K562 (cell line): ENCODE results near the gene ZEB2. TPM values are rescaled to one million over a fixed set of nuclear protein-coding genes. Genes with fewer than 3 reads are reported as not detected.

ENCODE experiments used
- ARNT ChIP-seq, 2 experiments: fragments of 450-650 bp; IDR thresholded peaks; 2 replicates each; pipeline ENCODE4 v1.6.1; 2016; ENCODE audit warnings: mild to moderate bottlenecking in 1 of 2
- CBX3 ChIP-seq, 2 experiments: IDR thresholded peaks; 1 replicate in 1 of 2; 2 replicates in 1 of 2; pipeline ENCODE4 v1.6.1; 2012; ENCODE audit warnings: inconsistent platforms in 2 of 2, low read length in 2 of 2, borderline replicate concordance in 1 of 2, control low read depth in 1 of 2
- CTBP1 ChIP-seq: fragments of 450-650 bp; IDR thresholded peaks from 2 replicates; pipeline ENCODE4 v1.6.1; 2016; ENCODE audit warnings: borderline replicate concordance
- EHMT2 ChIP-seq: fragments of 450-650 bp; IDR thresholded peaks from 2 replicates; pipeline ENCODE4 v1.6.1; 2018; ENCODE audit warnings: antibody characterized with exemption
- FOXA1 ChIP-seq: fragments of 450-650 bp; IDR thresholded peaks from 2 replicates; pipeline ENCODE4 v1.6.1; 2016; ENCODE audit warnings: mild to moderate bottlenecking, borderline replicate concordance
- GABPA ChIP-seq: fragments of 200-800 bp; sonication (Bioruptor generic); conservative IDR thresholded peaks from 2 replicates; pipeline ENCODE4 v1.6.1; 2016; ENCODE audit warnings: low read depth, missing genetic modification characterization, missing compliant biosample characterization
- GATA2 ChIP-seq: sonication (generic); formaldehyde crosslinking; IDR thresholded peaks from 2 replicates; pipeline ENCODE4 v1.4.0; 2020; ENCODE audit warnings: mild to moderate bottlenecking, missing genetic modification reagents
- HNRNPL ChIP-seq: fragments of 200-400 bp; formaldehyde crosslinking; IDR thresholded peaks from 2 replicates; pipeline ENCODE4 v1.6.1; 2017; ENCODE audit warnings: low read depth, mild to moderate bottlenecking, low read length
- HNRNPLL ChIP-seq: fragments of 200-400 bp; formaldehyde crosslinking; IDR thresholded peaks from 2 replicates; pipeline ENCODE4 v1.6.1; 2017; ENCODE audit warnings: low read length, low read depth, mild to moderate bottlenecking; ENCODE audit not compliant: poor library complexity, severe bottlenecking
- MIER1 ChIP-seq: fragments of 450-650 bp; IDR thresholded peaks from 2 replicates; pipeline ENCODE4 v1.6.1; 2016; ENCODE audit warnings: antibody characterized with exemption, mild to moderate bottlenecking, low read depth
- RBM34 ChIP-seq: fragments of 200-400 bp; formaldehyde crosslinking; IDR thresholded peaks from 2 replicates; pipeline ENCODE4 v1.6.1; 2018; ENCODE audit warnings: low read length, borderline replicate concordance; ENCODE audit not compliant: insufficient read depth
- SRSF7 ChIP-seq: fragments of 200-400 bp; formaldehyde crosslinking; optimal IDR thresholded peaks from 2 replicates; pipeline ENCODE3; 2017; ENCODE audit warnings: mild to moderate bottlenecking, low read depth, low read length
- polyA plus RNA-seq, 8 experiments: library from polyadenylated mRNA; depleted of rRNA in 4 of 8; stranded (reverse) in 5 of 8; unstranded in 3 of 8; fragments of >200 nt; fragmentation: Nextera tagmentation in 2 of 8; fragmentation: Illumina TruSeq in 1 of 8; extraction: Ambion mirVana in 2 of 8; extraction: Trizol in 1 of 8; gene quantifications; 2 replicates each; pipeline versions ENCODE4 v1.2.1 to v1.2.3, GENCODE V29; 2011 to 2014; ENCODE audit warnings: inconsistent platforms in 1 of 8, missing spikeins in 1 of 8
- total RNA-seq, 7 experiments: library from RNA; depleted of rRNA in 6 of 7; stranded (reverse); fragments of >200 nt in 6 of 7; fragmentation: Illumina TruSeq in 2 of 7; extraction: Trizol in 2 of 7; gene quantifications; 2 replicates each; pipeline versions ENCODE4 v1.2.1 to v1.2.3, GENCODE V29; 2011 to 2021; ENCODE audit warnings: low replicate concordance in 1 of 7
- TF ChIP-seq, protein P1 (sequence below): sonication (generic); formaldehyde crosslinking; IDR thresholded peaks from 2 replicates; pipeline ENCODE4 v1.8.1; 2022; ENCODE audit warnings: missing genetic modification reagents
- TF ChIP-seq, protein P2 (sequence below): fragments of 250-450 bp; sonication (Bioruptor Pico); IDR thresholded peaks from 2 replicates; pipeline ENCODE4 v1.4.0; 2020; ENCODE audit warnings: mild to moderate bottlenecking, moderate library complexity
- TF ChIP-seq, protein P3 (sequence below): sonication (generic); formaldehyde crosslinking; IDR thresholded peaks from 2 replicates; pipeline ENCODE4 v1.8.1; 2023; ENCODE audit warnings: mild to moderate bottlenecking, missing genetic modification reagents
- TF ChIP-seq, protein P4 (sequence below), 2 experiments: fragments of 450-650 bp; IDR thresholded peaks; 2 replicates each; pipeline ENCODE4 v1.6.1; 2018; ENCODE audit warnings: mild to moderate bottlenecking in 2 of 2, low read depth in 1 of 2; ENCODE audit not compliant: partially characterized antibody in 2 of 2

Gene ZEB2
- total and polyA plus RNA-seq, 9 of the 15 experiments (the other 6 are each of a cell fraction or from before 2014, with no cell fraction given), result 15.1 to 113 (median 72.3) TPM

DNA sequence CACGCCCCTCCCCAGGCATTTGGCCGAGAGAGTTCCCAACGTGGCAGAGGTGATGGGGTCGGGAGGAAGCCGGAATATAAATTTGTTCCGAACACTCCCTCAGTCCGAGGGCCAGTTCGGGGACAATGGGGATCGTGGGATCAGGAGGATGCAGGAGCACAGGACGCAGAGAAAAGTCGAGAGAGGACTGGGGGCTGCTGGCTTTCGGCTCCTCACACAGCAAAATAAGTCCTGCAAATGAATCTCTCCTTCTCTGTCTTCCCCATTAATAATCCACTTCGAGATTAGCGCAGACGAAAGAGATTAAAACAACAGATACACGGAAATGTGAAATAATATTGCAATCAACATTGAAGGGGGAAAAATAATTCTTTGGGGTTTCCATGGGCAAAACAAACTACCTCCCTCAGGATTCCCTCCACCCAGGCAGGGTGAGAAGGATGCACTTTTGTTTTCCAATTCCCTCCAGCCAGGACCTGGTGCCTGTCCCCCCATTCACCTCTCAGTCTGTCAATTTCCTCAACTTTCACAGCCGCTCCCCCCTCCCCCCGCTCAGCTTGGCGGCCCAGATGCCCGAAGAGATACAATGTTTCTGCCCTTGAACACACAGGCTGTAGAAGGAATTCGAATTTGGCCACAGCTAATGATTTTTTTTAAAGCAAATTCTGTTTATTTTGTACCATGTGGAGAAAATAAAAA lies 3.1 kb upstream of the ZEB2 start (continued):
- peak; percentile 73 for TF ChIP-seq GATA2 (CRISPR knock-in tag)
- TF ChIP-seq SRSF7, result no peak
- TF ChIP-seq, protein P1, sequence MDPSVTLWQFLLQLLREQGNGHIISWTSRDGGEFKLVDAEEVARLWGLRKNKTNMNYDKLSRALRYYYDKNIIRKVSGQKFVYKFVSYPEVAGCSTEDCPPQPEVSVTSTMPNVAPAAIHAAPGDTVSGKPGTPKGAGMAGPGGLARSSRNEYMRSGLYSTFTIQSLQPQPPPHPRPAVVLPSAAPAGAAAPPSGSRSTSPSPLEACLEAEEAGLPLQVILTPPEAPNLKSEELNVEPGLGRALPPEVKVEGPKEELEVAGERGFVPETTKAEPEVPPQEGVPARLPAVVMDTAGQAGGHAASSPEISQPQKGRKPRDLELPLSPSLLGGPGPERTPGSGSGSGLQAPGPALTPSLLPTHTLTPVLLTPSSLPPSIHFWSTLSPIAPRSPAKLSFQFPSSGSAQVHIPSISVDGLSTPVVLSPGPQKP, result no peak
- TF ChIP-seq HNRNPLL, result peak; percentile 8
- no peak for TF ChIP-seq MIER1
- TF ChIP-seq, protein P2, sequence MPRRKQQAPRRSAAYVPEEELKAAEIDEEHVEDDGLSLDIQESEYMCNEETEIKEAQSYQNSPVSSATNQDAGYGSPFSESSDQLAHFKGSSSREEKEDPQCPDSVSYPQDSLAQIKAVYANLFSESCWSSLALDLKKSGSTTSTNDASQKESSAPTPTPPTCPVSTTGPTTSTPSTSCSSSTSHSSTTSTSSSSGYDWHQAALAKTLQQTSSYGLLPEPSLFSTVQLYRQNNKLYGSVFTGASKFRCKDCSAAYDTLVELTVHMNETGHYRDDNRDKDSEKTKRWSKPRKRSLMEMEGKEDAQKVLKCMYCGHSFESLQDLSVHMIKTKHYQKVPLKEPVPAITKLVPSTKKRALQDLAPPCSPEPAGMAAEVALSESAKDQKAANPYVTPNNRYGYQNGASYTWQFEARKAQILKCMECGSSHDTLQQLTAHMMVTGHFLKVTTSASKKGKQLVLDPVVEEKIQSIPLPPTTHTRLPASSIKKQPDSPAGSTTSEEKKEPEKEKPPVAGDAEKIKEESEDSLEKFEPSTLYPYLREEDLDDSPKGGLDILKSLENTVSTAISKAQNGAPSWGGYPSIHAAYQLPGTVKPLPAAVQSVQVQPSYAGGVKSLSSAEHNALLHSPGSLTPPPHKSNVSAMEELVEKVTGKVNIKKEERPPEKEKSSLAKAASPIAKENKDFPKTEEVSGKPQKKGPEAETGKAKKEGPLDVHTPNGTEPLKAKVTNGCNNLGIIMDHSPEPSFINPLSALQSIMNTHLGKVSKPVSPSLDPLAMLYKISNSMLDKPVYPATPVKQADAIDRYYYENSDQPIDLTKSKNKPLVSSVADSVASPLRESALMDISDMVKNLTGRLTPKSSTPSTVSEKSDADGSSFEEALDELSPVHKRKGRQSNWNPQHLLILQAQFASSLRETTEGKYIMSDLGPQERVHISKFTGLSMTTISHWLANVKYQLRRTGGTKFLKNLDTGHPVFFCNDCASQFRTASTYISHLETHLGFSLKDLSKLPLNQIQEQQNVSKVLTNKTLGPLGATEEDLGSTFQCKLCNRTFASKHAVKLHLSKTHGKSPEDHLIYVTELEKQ (CRISPR knock-in tag), result no peak
- no peak for TF ChIP-seq RBM34
- TF ChIP-seq, protein P3, sequence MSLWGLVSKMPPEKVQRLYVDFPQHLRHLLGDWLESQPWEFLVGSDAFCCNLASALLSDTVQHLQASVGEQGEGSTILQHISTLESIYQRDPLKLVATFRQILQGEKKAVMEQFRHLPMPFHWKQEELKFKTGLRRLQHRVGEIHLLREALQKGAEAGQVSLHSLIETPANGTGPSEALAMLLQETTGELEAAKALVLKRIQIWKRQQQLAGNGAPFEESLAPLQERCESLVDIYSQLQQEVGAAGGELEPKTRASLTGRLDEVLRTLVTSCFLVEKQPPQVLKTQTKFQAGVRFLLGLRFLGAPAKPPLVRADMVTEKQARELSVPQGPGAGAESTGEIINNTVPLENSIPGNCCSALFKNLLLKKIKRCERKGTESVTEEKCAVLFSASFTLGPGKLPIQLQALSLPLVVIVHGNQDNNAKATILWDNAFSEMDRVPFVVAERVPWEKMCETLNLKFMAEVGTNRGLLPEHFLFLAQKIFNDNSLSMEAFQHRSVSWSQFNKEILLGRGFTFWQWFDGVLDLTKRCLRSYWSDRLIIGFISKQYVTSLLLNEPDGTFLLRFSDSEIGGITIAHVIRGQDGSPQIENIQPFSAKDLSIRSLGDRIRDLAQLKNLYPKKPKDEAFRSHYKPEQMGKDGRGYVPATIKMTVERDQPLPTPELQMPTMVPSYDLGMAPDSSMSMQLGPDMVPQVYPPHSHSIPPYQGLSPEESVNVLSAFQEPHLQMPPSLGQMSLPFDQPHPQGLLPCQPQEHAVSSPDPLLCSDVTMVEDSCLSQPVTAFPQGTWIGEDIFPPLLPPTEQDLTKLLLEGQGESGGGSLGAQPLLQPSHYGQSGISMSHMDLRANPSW (CRISPR knock-in tag), result no peak
- TF ChIP-seq EHMT2, result no peak
- no peak for TF ChIP-seq FOXA1
- TF ChIP-seq, protein P4, sequence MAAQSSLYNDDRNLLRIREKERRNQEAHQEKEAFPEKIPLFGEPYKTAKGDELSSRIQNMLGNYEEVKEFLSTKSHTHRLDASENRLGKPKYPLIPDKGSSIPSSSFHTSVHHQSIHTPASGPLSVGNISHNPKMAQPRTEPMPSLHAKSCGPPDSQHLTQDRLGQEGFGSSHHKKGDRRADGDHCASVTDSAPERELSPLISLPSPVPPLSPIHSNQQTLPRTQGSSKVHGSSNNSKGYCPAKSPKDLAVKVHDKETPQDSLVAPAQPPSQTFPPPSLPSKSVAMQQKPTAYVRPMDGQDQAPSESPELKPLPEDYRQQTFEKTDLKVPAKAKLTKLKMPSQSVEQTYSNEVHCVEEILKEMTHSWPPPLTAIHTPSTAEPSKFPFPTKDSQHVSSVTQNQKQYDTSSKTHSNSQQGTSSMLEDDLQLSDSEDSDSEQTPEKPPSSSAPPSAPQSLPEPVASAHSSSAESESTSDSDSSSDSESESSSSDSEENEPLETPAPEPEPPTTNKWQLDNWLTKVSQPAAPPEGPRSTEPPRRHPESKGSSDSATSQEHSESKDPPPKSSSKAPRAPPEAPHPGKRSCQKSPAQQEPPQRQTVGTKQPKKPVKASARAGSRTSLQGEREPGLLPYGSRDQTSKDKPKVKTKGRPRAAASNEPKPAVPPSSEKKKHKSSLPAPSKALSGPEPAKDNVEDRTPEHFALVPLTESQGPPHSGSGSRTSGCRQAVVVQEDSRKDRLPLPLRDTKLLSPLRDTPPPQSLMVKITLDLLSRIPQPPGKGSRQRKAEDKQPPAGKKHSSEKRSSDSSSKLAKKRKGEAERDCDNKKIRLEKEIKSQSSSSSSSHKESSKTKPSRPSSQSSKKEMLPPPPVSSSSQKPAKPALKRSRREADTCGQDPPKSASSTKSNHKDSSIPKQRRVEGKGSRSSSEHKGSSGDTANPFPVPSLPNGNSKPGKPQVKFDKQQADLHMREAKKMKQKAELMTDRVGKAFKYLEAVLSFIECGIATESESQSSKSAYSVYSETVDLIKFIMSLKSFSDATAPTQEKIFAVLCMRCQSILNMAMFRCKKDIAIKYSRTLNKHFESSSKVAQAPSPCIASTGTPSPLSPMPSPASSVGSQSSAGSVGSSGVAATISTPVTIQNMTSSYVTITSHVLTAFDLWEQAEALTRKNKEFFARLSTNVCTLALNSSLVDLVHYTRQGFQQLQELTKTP (IDR thresholded peaks at IDR 0.05; ENCODE audit: low read depth in 1 of 2, partially characterized antibody in 2 of 2), result peak in 1 of 2 experiments; percentile 84
- TF ChIP-seq GABPA, result no peak
- no peak for TF ChIP-seq HNRNPL
- TF ChIP-seq CTBP1, result no peak
- TF ChIP-seq CBX3 (IDR thresholded peaks at IDR 0.05; ENCODE audit: borderline replicate concordance in 1 of 2, low read length in 2 of 2), result peak in 1 of 2 experiments; percentile 22; a peak in 1 of 3 replicates
- TF ChIP-seq ARNT (IDR thresholded peaks at IDR 0.05), result peak in 1 of 2 experiments; percentile 41; a peak in 1 of 4 replicates
